GM12865 (cell line): Measurements from ENCODE around the gene LEMD2.

Source experiments
- DNase-seq: peaks from one replicate; pipeline ENCODE4 v3.0.0; 2010; ENCODE audit warnings: low read depth
- H3K4me3 ChIP-seq: 2 replicates; pipeline ENCODE4 v1.5.1; 2011; ENCODE audit warnings: mild to moderate bottlenecking, low read depth, low read length, control low read depth
- CTCF ChIP-seq: IDR thresholded peaks from 2 replicates; pipeline ENCODE4 v1.5.1; 2011; ENCODE audit warnings: low read length, control low read depth, low read depth, inconsistent platforms; ENCODE audit not compliant: insufficient read depth; ENCODE audit errors: missing control alignments

Gene LEMD2

GRCh38 chr6:33740204-33740608 lies 48.7 kb downstream of the LEMD2 start:
- no peak for TF ChIP-seq CTCF
- no peak overlapping the region for H3K4me3 ChIP-seq
- DNase-seq = no peak

GRCh38 chr6:33739571-33739970 lies 49.4 kb downstream of the LEMD2 start:
- H3K4me3 ChIP-seq = no peak overlapping the region
- DNase-seq = no peak
- TF ChIP-seq CTCF = no peak

- no peak for DNase-seq
- no peak overlapping the region for H3K4me3 ChIP-seq
- TF ChIP-seq CTCF = no peak
These were observed 50.1 kb downstream of the LEMD2 start for GRCh38 chr6:33738879-33739278.

GRCh38 chr6:33738153-33738552 lies 50.8 kb downstream of the LEMD2 start:
- H3K4me3 ChIP-seq = no peak overlapping the region
- DNase-seq = no peak
- TF ChIP-seq CTCF = no peak

GRCh38 chr6:33737267-33738026 lies 51.5 kb downstream of the LEMD2 start:
- no peak for TF ChIP-seq CTCF
- DNase-seq = no peak
- no peak overlapping the region for H3K4me3 ChIP-seq

- DNase-seq = no peak
These were observed 53.7 kb downstream of the LEMD2 start for GRCh38 chr6:33735216-33735615.

More at GRCh38 chr6:33735216-33735615, 53.7 kb downstream of the LEMD2 start:
- TF ChIP-seq CTCF = no peak
- no peak overlapping the region for H3K4me3 ChIP-seq
